Middle frontal gyrus (tissue), 1 donor: Measurements from ENCODE around the gene DLG2.
"Not testable (repeated sequence)": the region's sequence is repeated elsewhere in the genome, so short reads cannot be mapped to it uniquely, and the experiment has no call there.

Source experiments
- DNase-seq: peaks from one replicate; pipeline ENCODE4 v3.0.0-alpha.2; 2015; ENCODE audit warnings: low spot score; ENCODE audit errors: extremely low spot score

The DLG2 gene

GRCh38 chr11:85627332-85627997 is at the start of gene DLG2:
Gene DLG2 (minus strand): TSS chr11:85627344.
- peak; percentile 22 for DNase-seq

- no peak for DNase-seq
Observed at GRCh38 chr11:85673393-85673792, 46.2 kb upstream of the DLG2 start.

GRCh38 chr11:85672105-85672902 is 45.2 kb upstream of the DLG2 start:
- DNase-seq: no peak

- DNase-seq: not testable (repeated sequence)
Observed at GRCh38 chr11:85670949-85671663, 44.0 kb upstream of the DLG2 start.

GRCh38 chr11:85668157-85668556 is 41.0 kb upstream of the DLG2 start:
- no peak for DNase-seq

GRCh38 chr11:85666687-85667086 is 39.5 kb upstream of the DLG2 start:
- DNase-seq: no peak

- no peak for DNase-seq
Observed at GRCh38 chr11:85665733-85666132, 38.6 kb upstream of the DLG2 start.

GRCh38 chr11:85664615-85665481 is 37.7 kb upstream of the DLG2 start, which contains the start of gene CREBZF:
Gene CREBZF (minus strand): TSS chr11:85665129. CDS start chr11:85664875, 254 bp downstream.
- peak; percentile 94 for DNase-seq

- peak; percentile 70 for DNase-seq
Observed at GRCh38 chr11:85663753-85664614, 36.8 kb upstream of the DLG2 start.

GRCh38 chr11:85663080-85663752 is 36.1 kb upstream of the DLG2 start:
- no peak for DNase-seq

- no peak for DNase-seq
Observed at GRCh38 chr11:85661972-85662664, 35.0 kb upstream of the DLG2 start.

GRCh38 chr11:85658180-85658579 is 31.0 kb upstream of the DLG2 start:
- no peak for DNase-seq

- no peak for DNase-seq
Observed at GRCh38 chr11:85656777-85657176, 29.6 kb upstream of the DLG2 start.

GRCh38 chr11:85654343-85654742 is 27.2 kb upstream of the DLG2 start:
- DNase-seq: not testable (repeated sequence)

- no peak for DNase-seq
Observed at GRCh38 chr11:85652786-85653447, 25.8 kb upstream of the DLG2 start.

GRCh38 chr11:85651118-85651517 is 24.0 kb upstream of the DLG2 start:
- DNase-seq: no peak

- DNase-seq: peak; percentile 90
Observed at GRCh38 chr11:85647604-85648299, 20.6 kb upstream of the DLG2 start, which contains the start of gene TMEM126A. Gene TMEM126A (plus strand): TSS chr11:85647967. CDS start chr11:85650256, 2,289 bp downstream.

GRCh38 chr11:85647078-85647477 is 19.9 kb upstream of the DLG2 start:
- no peak for DNase-seq
